HG03103 (cell line): Measurements from ENCODE around the gene CTDSPL.

ENCODE experiments used
- ATAC-seq: cut with Tn5 transposase; IDR thresholded peaks from one replicate; pipeline ENCODE4 v1.9.1; 2021; ENCODE audit warnings: low read depth; ENCODE audit not compliant: unreplicated experiment

CTDSPL gene

DNA sequence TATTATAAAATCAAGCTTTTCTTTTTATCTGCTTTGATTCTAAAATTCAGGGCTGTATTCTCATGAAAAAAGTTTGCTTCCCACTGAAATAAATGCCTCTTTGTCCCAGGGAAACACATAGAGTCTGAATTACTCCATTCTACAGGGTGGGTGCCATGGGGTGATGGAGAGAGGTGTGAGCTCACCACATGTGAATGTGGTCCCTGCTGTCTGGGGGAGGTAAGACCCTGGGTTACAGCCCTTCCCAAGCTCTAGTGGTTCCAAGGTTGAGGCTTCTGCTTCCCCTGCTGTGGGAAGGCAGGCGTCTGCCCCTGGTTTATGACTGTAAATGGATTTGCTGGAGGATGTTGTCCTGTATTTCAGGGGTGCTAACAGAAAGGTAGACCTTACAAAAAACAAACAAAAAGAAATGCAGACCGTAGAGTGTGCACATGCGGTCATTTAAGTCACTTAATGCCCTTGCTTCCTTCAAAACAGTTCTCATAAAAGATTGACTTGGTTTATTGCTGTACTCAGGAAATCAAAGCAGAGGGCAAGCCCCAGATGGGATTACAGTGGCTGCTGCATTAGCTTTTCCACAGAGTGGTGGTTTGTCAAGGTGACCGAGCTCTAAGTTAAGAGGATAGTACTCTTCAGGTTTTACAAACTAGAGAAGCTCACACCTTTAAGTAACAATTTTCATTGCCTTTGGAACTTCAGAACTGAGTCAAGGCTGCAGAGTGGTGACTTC is 49.2 kb downstream of the CTDSPL start:
- ATAC-seq, result no peak

DNA sequence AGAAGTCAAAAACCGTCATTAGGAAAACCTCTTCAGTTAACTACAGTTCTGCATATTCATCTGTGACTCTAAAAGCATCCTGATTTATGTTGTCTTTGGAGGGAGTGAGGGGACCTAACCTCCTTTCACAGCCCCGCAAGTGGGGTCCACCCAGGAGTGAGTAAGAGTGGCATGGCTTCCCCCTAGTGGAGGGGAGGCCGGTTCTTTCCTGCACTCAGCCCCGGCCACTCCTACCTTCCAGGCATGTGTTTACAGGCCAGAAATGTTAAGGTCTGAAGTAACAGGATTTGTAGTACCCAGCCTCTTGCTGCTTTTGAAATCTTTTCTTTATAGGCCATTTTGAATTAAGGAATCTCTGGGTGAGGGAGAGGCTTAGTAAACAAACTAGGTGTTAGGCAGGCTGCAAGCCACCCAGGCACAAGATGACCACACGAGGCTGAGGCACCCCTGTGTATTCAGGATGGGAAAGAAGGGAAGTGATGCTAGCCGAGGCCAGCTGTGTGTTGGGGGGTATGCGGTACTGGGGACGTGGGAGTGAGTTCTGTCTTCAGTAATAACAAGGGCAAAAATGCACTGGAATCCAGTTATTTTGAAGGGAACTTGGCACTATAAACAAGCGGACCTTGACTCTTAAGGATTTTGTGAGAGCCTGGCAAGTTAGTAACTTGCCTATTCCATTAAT is 50.5 kb downstream of the CTDSPL start:
- ATAC-seq, result no peak

DNA sequence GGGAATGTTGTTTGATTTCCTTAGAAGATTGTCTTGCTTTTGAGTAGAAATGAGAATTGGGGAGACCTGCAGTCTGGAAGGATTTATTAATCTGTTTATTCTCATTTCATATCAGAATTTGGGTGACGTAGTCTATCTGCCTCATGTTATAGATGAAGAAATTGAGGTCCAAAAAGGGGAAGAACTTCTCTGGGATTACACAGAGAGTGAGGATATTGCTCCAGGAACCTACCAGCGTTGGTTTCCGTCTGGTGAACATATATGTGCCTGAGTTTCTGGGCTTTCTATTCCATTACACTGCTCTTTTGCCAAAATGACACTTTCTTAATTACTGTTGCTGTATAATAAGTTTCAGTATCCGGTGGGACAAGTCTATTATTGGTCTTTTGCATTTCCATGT is 51.8 kb downstream of the CTDSPL start:
- no peak for ATAC-seq

DNA sequence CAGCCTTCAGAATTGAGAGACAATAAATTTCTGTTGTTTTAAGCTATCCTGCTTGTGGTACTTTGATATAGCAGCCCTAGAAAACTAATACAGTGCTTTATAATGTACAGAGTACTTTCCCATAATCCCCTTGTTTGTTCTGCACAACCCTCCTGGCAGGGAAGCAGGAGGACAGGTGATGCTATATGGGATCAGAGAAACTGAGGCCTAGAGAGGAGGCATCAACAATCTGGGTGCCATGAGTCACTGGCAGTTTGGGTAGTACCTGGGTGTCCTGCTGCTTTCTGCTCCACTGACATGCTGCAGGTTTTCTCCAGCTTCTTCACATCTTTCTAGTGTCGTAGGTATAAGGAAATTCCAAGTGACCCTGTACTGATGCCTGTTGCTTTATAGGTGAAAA is 55.0 kb downstream of the CTDSPL start:
- no peak for ATAC-seq

DNA sequence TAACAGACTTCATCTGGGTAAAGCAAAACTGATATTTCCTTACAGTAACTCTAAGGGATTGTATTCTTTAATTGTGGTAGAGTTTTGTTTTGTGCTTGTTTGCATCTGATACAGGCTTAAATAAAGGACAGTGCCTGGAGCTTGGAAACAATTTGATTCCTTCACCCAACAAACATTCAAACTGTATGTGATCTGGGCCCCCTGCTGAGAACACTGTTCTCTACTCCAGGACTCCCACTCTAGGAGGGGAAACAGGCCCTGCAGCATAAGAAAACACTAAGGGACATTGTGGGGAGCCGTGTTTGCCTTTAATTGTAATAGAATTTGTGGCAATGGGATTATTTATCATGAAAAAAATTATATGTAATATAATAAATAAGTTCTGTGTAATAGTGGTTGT is 56.9 kb downstream of the CTDSPL start:
- ATAC-seq, result no peak

DNA sequence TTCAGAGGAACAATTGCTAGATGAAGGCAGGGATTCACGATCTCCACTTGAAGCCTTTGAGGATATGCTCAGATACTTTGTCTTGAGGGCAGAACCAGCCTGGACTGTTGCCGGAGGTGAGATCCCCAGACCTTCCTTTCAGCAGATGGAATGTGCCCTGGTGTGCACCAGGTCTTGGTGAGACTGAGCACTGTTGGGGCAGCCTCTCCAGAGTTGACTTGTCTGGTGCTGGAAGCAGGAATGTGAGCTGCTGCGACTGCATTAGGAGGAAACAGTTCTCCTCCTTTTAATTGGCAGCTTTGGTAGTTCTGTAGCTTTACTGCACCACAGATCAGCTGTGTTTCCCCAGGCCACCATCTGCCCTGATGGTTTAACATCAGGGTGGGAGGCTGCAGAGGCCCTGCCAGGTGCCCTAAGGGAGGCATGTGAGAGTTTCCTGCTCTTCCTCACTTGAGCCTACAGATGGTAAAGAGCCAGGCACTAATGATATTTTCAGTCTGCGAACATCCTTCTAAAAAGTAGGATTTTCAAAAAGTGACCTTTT is 58.5 kb downstream of the CTDSPL start:
- no peak for ATAC-seq

DNA sequence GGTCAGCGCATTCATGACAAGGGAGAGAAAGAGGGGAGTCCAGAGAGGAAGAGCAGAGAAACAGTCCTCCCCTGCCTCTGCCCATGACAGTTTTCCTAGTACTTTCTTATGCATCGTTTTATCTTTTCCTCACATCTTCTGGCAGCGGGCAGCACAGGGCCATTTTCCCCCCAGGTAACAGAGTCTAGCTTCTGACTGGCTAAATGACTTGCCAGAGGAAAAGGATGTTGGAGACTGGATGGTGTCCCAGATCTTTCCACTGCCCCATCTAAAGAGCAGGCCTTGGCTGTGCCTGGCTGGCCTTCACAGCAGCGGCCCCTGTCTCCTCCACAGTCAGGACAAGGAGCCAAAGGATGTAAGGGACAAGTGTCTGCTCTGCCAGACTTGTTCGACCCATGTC is 59.3 kb downstream of the CTDSPL start:
- ATAC-seq, result no peak

DNA sequence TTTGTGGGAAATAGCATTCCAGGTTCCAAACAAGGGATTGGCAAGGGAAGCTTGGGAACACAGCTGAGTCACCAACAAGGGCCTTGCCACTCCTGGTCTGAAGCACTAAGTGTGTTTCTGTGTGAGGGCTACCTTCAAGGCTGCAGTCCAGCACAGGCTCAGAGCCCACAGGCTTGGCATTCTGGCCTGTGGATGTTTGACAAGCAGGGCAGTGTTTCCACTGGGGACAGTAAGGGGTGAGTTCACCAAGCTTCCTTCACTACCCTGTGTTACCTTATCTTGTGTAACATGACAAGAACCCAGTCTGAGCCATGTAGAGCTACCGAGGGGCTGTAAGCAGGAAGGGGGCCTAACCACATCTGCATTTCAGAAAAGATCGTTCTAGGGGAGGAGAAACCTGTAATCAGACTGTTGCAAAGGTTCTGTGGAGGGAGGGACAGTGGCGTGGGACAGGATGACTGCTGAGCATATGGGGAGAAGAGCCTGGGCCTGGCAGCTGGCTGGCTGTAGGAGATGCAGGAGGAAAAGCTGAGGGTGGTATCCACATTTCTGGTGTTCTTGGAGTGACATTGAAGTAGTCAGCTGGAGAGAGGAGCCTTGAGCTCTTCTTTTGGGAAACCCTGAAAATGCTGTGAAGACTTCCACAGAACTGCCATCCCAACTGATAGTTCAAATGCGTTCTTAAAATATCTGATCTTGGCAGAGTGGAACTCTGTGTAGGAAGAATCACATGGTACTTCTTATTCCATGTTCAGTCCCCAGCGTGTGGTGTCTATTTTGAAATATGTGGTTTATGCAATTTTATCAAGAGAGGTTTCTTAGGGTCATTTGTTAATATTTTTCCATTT is 61.3 kb downstream of the CTDSPL start:
- no peak for ATAC-seq

DNA sequence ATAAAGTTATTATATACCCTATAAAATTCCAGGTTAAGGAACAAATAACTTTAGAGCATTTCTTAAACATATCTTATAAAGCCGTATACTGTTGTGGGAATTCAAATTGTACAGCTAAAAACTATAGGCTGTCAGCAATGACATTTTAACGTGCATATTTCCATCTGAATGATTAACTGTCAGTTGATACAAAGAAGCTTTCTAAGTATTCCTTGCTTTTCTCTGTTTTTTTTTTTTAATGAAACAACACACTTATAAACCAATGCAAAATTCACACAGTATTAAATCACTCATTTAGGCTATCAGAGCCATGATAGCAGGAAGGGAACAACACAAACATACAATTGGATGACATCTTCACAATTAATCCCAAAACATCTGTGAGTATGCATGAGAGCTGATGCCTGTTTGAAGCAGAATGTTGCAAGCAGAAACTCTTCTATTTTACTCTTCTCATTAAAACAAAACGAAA is 61.9 kb downstream of the CTDSPL start:
- no peak for ATAC-seq

DNA sequence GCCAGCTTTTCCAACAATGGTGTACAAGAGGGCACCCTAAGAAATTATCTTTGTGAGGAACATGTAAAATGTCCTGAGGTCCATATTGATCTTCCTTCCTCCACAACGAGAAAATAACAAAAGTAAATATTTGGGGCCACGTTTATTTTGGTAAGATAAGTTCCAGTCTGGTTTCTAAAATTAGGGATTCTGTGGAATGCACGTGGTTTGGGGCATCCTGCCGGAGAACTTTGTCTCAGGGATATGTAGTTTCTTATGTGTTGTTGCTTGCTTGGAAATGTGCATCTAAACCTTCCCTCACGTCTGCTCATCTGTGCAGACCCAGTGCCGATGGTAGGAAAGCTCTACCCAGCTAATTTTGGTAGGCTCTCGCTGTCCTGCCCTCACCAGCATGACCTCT is 62.8 kb downstream of the CTDSPL start:
- ATAC-seq, result no peak

DNA sequence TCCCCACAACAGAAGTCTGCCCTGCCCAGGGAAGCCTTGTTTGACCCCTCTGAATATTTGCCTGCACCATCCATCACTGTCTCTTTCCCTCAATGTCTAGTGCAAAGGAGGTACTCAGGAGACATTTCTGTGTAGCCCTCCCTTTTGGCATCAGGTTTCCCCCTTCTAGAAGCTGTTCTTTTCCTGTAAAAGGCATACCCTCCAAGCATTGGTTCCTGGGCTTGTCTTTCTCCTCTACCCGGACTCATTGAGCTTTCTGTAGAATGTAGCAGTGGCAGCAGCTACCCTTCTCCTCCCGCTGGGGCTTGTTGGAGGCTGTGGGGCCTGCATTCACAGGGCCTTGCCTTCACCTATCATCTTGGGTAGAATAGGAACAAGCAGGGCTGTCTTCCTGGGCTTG is 63.5 kb downstream of the CTDSPL start:
- ATAC-seq, result no peak

DNA sequence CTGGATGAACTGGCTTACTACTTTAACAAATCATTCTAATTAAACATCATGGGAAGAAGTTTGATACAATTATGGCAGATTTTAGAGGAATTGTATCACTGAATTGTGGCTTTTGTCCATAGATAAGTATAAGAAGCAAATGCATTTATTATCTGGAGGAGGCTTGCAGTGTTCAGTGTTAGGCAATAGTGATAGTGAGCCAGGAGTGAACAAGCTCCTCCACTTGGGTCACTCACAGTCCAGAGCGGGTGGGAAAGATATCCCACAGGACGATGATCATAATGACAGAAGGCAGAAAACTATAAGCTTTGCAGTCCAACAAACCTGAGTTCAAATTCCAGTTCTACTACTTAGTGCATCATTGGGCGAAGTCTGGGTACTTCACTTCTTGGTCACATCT is 64.9 kb downstream of the CTDSPL start:
- no peak for ATAC-seq

DNA sequence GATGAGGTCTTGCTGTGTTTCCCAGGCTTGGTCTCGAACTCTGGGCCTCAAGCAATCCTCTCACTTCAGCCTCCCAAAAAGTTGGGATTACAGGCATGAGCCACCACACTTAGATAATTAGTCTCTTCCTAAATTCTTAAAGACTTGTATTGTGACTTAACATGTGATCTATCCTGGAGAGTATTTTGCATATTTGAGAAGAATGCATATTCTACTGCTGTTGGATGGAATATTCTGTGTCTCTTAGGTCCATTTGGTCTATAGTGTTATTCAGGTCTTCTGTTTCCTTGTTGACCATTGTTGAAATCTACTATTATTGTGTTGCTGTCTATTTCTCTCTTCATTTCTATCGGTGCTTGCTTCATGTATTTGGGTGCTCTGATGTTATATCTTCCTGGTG is 68.8 kb downstream of the CTDSPL start:
- ATAC-seq, result no peak

DNA sequence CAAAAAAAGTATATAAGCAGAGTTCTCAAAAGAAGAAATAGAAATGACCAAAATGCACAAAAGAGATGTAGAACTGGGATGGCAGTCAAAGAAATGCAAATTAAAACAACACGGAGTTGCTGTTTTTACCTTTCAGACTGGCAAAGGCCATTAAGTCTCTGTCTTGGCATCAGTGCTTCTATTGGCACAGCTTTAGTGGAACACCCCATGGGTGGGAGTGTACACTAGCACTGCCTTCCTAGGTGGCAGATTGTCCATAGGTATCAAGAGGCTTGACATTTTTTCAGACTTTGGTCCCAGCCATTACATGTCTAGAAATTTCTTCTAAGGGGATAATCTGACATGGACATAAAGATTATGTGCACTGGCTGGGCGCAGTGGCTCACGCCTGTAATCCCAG is 70.8 kb downstream of the CTDSPL start:
- no peak for ATAC-seq

DNA sequence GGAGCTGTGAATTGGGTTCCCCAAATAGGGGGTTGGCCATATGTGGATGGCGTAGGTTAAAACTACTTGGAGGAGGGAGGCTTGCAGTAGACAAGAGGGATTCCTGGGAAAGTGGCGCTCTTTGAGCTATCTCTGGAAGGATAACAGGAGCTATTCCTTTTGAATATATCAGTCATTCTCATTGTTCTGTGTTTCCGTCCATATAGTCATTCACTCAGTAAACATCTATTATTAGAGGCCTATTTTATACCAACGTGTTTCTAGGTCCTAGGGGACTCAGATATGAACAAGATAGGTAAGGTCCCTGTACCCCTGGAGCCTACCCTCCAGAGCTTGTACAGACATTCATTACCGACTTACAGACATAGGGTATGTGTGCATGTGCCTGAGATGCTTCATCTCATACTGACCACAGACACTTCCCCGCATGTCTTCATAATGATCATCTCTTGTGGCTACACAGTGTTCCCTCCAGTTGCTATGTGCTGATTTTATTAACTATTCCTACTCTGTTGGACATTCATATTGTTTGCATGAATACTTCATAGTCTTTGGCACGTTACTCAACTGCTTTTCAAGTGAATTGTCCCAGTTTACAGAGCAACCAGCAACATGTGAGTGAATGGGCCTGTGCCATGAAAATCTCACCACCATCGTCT is 73.1 kb downstream of the CTDSPL start:
- ATAC-seq, result no peak

DNA sequence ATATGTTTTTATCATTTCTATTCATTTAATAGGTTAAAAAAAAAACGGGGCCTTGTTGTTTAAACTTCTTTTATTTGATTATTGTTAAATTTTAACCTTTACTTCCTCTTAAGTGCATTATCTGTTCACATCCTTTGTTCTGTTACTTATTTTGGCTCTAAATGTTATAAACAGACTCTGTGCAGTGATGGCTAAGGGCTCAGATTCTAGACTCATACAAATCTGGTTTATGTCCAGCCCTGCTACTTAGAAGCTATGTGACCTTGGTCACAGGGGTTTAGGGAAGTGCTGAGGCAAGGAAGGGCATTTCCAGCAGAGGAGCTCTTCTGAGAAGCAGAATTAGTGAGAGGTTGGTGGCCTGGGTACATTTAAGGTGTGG is 73.6 kb downstream of the CTDSPL start:
- no peak for ATAC-seq

DNA sequence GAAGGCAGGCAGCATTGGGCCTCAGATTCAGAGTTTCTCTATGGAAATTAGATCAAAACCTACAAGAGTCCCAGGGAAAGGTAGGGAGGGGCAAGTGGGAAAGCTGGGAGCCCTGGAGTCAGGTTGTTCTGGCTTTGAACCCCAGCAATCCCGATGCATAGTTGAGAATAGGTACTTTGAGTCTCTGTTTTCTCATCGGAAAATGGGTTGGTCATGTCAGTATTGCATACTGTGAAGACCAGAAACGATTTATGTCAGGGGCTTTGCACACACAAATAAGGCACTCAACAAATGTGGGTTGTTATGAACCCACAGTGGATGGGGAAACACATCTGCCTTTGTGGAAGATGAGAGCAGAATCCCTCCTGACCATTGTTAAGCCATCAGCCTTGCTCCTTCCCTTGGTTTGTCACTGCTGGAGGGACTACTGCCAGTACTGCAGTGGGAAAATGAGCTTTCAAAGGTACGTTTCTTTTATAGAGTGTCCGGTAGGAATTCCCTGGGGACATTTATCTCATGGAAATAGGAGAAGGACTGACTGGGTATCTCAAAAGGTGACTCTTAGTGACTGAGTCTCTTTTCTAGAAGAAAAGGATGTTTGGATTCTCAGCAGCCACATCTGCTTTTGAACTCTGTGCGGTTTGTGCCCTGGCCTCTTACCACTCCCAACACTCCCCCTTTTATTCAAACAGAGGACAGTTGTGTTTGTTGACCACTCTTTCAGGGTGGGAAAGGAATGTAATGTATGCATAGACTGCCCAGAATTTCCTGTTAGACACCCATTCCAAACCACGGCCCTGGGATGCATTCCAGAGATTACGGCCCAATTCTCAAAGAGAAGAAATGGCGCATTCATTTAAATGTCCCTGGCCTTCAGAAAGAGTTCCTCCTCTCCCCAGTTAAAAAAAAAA is 74.3 kb downstream of the CTDSPL start:
- no peak for ATAC-seq

DNA sequence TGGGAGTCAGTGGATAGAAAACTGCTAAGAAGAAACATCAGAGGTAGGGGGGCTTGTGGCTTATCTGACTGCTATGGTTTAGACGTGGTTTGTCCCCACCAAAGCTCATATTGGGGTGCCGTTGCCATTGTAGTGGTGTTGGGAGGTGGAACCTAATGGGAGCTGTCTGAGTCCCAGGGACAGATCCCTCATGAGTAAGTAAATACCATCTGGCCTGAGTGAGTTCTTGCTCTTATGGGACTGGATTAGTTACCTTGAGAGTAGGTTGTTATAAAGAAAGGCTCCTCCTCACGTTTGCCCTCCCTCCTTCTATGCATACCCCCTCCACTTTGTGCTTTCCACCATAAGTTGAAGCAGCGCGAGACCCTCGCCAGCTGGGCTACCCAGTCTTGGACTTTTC is 75.5 kb downstream of the CTDSPL start:
- ATAC-seq, result no peak

DNA sequence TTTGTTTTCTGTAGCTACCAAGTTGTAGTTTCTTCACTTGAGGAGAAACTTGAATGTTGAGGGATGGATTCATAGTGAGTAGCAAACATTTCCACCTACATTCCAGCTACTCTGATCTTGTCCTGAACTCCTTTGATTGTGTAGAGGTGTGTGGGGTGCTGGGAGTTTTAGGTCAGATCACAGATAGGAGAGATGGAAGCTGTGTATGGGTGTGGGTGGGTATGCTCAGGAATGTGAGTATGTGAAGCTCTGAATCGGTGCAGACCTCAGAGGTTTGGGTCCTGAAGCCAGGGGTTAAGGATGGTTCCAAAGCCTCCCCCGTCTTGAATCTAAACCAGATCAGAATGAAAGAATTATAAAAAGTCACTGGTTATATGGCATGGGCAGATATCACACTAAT is 76.3 kb downstream of the CTDSPL start:
- no peak for ATAC-seq
